ENCODE results near the gene BCL11B.
A peak's percentile ranks its signal among the peaks of the same experiment; 100 is the strongest.
"Not testable (repeated sequence)": the region's sequence is repeated elsewhere in the genome, so short reads cannot be mapped to it uniquely, and the experiment has no call there.

The BCL11B gene

GRCh38 chr14:99194736-99195135 is 77.3 kb downstream of the BCL11B start:
- DNase-seq: no peak

GRCh38 chr14:99194136-99194535 is 77.9 kb downstream of the BCL11B start:
- DNase-seq: no peak

GRCh38 chr14:99192830-99193229 is 79.2 kb downstream of the BCL11B start:
- DNase-seq: no peak

GRCh38 chr14:99192028-99192621 is 79.9 kb downstream of the BCL11B start:
- DNase-seq: no peak

- peak; percentile 41 for DNase-seq
Measured at GRCh38 chr14:99191395-99192027, 80.5 kb downstream of the BCL11B start.

- DNase-seq: peak; percentile 49
Measured at GRCh38 chr14:99190696-99191394, 81.2 kb downstream of the BCL11B start.

- peak; percentile 49 for DNase-seq
Measured at GRCh38 chr14:99189201-99189801, 82.7 kb downstream of the BCL11B start.

- DNase-seq: peak; percentile 54
Measured at GRCh38 chr14:99188731-99189191, 83.2 kb downstream of the BCL11B start.

GRCh38 chr14:99187858-99188257 is 84.1 kb downstream of the BCL11B start:
- peak; percentile 0 for DNase-seq

- DNase-seq: peak; percentile 1
Measured at GRCh38 chr14:99186956-99187690, 84.9 kb downstream of the BCL11B start.

GRCh38 chr14:99186336-99186735 is 85.7 kb downstream of the BCL11B start:
- DNase-seq: not testable (repeated sequence)

- DNase-seq: no peak
Measured at GRCh38 chr14:99185436-99186068, 86.4 kb downstream of the BCL11B start.

- DNase-seq: no peak
Measured at GRCh38 chr14:99183716-99184115, 88.3 kb downstream of the BCL11B start.

- no peak for DNase-seq
Measured at GRCh38 chr14:99183311-99183710, 88.7 kb downstream of the BCL11B start.

- no peak for DNase-seq
Measured at GRCh38 chr14:99182548-99183250, 89.3 kb downstream of the BCL11B start.

- DNase-seq: no peak
Measured at GRCh38 chr14:99181804-99182520, 90.0 kb downstream of the BCL11B start.

- DNase-seq: no peak
Measured at GRCh38 chr14:99181241-99181640, 90.8 kb downstream of the BCL11B start.

GRCh38 chr14:99179946-99180345 is 92.1 kb downstream of the BCL11B start:
- DNase-seq: no peak

GRCh38 chr14:99179506-99179905 is 92.5 kb downstream of the BCL11B start:
- no peak for DNase-seq

GRCh38 chr14:99177886-99178835 is 93.8 kb downstream of the BCL11B start:
- DNase-seq: no peak
